VCaP (cell line): ENCODE measurements around the gene KIAA2012.
"Not testable (repeated sequence)": the region's sequence is repeated elsewhere in the genome, so short reads cannot be mapped to it uniquely, and the experiment has no call there.

Experiments
- H3K27ac ChIP-seq: fragments of 450-650 bp; 2 replicates; pipeline ENCODE4 v1.5.1; 2017
- TF ChIP-seq, protein P1 (sequence below): fragments of 450-650 bp; conservative IDR thresholded peaks from 2 replicates; pipeline ENCODE4 v1.5.1; 2017; ENCODE audit warnings: mild to moderate bottlenecking, moderate library complexity

The KIAA2012 gene

DNA sequence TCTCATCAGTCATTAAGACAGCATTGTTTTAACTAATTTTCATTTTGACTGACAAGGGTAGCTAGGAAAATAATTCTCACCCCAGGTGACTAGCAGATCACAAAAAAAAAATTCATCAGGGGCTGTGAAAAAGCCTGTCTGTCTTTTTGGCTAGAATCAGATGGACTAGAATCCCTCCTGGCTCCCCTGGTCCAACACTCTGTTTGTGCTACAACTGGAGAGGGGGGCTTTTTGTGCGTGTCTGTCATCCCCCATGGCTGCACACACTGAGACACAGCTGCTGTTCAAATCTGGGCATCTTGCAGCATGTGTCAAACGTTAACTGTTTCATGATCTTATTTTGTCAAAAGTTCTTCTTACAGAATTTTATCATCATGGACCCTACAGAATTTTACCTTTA is 51.2 kb downstream of the KIAA2012 start:
- TF ChIP-seq, protein P1, sequence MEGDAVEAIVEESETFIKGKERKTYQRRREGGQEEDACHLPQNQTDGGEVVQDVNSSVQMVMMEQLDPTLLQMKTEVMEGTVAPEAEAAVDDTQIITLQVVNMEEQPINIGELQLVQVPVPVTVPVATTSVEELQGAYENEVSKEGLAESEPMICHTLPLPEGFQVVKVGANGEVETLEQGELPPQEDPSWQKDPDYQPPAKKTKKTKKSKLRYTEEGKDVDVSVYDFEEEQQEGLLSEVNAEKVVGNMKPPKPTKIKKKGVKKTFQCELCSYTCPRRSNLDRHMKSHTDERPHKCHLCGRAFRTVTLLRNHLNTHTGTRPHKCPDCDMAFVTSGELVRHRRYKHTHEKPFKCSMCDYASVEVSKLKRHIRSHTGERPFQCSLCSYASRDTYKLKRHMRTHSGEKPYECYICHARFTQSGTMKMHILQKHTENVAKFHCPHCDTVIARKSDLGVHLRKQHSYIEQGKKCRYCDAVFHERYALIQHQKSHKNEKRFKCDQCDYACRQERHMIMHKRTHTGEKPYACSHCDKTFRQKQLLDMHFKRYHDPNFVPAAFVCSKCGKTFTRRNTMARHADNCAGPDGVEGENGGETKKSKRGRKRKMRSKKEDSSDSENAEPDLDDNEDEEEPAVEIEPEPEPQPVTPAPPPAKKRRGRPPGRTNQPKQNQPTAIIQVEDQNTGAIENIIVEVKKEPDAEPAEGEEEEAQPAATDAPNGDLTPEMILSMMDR = no peak

DNA sequence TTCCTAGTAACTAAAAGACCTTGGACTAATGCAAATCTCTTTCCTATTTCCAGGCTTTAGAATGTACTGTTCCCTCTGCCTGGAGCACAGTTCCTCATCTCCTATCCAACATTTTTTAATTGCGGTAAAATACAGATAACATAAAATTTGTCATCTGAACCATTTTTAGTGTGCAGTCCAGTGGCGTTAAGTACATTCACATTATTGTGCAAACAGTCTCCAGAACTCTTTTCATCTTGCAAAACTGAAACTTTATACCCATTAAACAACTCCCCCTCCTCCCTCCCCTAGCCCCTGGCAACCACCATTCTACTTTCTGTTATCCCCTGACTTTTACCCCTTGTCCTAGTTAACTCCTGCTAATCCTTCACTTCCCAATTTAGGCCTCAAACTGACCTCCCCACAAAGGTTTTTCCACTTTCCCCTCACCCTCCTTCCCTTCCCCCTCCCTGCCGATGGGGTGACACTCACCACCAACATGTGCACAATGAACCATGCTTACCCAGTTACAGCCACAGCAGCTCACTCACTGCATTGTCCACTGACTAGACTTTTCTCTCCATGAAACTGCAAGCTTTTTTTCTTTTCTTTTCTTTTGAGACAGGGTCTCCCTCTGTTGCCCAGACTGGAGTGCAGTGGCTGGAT is 54.8 kb downstream of the KIAA2012 start:
- TF ChIP-seq, protein P1 = no peak

More for the DNA sequence above, 51.2 kb downstream of the KIAA2012 start:
- no peak overlapping the region for H3K27ac ChIP-seq

DNA sequence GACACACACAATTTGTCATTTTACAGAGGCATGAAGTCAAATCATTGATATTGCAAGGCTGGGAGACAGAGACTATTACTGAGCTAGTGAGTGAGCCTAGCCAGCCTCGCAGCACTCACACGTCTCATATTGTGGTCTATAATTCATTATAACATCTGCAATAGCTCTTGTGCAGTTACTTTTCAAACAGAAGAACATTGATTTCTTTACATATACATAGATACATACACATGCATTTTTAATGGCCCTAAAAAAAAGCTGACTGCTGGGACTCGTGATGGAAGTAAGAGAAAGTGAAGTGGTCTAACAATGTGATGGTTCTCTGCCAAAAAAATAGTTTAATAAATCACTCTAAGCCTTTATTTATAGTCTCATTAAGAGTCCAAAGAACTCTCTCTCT is 56.8 kb downstream of the KIAA2012 start:
- no peak overlapping the region for H3K27ac ChIP-seq
- TF ChIP-seq, protein P1 = no peak

More for the DNA sequence above, 54.8 kb downstream of the KIAA2012 start:
- H3K27ac ChIP-seq = no peak overlapping the region

DNA sequence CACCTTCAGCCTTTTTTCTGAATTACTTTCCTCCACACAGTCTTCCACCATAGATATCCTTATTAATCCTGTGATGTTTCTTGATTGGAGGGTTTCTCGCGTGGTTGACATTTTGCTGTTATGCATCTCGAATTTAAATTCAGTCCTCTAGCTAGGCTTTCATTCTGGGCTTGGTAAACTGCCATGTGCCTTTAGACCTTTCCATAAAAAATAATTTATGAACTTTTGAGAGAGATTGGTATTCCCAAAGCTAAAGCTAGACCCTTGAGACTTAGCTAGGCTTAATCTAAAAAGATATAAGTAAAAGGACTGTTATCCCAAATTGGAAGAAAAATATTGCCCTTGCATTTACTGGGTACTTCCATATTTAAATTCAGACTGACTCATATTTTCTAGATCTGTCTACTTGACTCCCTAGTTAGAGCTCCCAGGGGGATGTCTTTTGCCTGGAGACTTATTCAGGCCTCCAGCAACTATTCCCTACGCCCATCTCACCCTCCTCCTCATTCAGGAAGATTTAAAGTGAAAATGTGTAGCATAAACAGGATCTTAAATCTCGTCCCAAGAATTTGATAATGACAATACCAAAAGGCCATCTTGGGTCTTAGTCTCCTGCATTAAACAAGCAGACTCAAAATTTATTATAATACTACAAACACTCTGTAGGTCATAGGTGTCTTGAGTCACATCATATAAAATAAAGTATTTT is 60.3 kb downstream of the KIAA2012 start:
- TF ChIP-seq, protein P1 = no peak

DNA sequence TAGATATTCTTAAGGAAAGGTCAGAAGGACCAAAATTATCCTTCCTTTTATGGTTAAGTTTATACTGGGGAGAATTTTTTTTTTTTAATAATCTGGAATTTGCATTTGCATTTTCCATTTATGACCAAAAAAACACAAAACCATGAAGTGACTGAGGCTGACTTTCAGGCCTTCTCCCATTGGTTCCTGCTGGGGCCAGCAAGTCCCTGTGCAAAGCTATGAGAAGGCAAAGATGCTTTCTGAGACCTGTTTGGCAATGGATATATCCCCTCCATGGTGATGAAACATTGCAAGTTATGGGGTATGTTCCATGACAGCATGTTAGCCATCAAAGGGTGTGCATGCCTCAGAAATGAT is 60.8 kb downstream of the KIAA2012 start:
- H3K27ac ChIP-seq = no peak overlapping the region
- TF ChIP-seq, protein P1 = no peak

More for the DNA sequence above, 60.3 kb downstream of the KIAA2012 start:
- no peak overlapping the region for H3K27ac ChIP-seq

DNA sequence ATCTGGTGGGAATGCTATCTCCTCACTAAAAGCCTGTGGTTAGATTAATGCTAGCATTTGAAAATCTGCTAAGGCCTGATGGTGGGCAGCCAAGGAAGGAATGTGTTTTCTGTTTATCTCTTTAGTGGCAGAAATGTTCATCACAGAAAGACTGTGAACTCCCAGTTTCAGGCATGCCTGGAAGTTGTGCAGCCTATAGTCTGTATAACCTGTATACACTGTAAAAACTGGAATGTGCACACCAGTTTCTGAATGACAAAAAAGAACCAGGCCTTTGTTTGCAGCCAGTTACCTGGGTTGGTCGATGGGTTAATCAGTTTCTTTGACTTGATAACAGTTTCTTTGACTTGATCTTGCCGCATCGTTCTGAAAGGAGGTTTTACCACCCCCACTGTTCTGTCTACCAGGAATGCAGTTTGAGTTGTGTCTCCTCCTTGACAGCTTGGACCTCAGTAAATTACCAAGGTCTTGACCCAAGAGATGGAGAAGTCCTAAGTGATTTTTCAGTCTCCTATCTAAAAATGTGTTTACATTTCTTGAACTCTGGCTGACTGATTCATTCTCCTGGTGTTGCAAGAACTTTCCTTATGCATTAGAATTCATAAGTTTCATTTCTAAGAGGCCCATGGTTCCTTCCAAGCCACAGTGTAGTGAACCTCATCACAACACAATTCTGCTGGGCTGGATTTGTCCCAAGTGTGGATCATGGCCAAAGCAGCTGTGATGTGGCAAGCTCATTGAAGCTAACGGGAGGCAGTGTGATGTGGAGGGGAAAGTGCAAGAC is 62.2 kb downstream of the KIAA2012 start:
- H3K27ac ChIP-seq = no peak overlapping the region
- TF ChIP-seq, protein P1 = no peak

DNA sequence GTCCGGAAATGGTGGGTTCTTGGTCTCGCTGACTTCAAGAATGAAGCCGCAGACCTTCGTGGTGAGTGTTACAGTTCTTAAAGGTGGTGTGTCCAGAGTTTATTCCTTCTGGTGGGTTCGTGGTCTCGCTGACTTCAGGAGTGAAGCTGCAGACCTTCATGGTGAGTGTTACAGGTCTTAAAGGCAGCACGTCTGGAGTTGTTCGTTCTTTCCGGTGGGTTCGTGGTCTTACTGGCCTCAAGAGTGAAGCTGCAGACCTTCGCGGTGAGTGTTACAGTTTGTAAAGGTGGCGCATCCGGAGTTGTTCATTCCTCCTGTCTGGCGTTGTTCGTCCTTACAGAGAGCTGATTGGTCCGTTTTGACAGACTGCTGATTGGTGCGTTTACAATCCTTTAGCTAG is 63.0 kb downstream of the KIAA2012 start:
- H3K27ac ChIP-seq = not testable (repeated sequence)

DNA sequence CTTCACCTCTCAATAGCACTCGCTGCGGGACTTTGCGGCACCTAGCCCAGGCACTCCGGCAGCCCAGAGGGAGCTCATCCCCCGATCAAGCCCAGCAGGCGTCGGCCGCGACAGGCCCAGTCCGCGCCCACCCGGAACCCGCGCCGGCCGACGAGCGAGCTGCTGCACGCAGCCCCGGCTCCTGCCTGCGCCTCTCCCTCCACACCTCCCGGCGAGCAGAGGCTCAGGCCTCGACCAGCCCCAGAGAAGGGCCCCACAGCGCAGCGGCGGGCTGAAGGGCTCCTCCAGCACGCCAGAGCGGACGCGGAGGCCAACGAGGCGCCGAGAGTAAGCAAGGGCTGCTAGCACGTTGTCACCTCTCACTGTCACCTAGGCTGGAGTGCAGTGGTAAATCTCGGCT is 63.5 kb downstream of the KIAA2012 start:
- TF ChIP-seq, protein P1 = no peak
- no peak overlapping the region for H3K27ac ChIP-seq
